GDM1 (cell line): ENCODE measurements around the gene PIAS4.
A peak's percentile ranks its signal among the peaks of the same experiment; 100 is the strongest.

Experiments used
- DNase-seq: peaks from one replicate; lab custom pipeline; 2025; lab: John Stamatoyannopoulos, UW

Gene PIAS4

GRCh38 chr19:4059891-4060620, 52.5 kb downstream of the PIAS4 start:
- no peak for DNase-seq

- DNase-seq: no peak
Observed at GRCh38 chr19:4060621-4061177, 53.2 kb downstream of the PIAS4 start.

- DNase-seq: no peak
Observed at GRCh38 chr19:4061178-4061682, 53.7 kb downstream of the PIAS4 start.

- no peak for DNase-seq
Observed at GRCh38 chr19:4061683-4062418, 54.3 kb downstream of the PIAS4 start.

- DNase-seq: no peak
Observed at GRCh38 chr19:4062419-4063368, 55.2 kb downstream of the PIAS4 start.

- no peak for DNase-seq
Observed at GRCh38 chr19:4063369-4064148, 56.0 kb downstream of the PIAS4 start.

- DNase-seq: no peak
Observed at GRCh38 chr19:4064149-4064495, 56.6 kb downstream of the PIAS4 start.

- DNase-seq: no peak
Observed at GRCh38 chr19:4064496-4065260, 57.1 kb downstream of the PIAS4 start.

- DNase-seq: peak; percentile 97
Observed at GRCh38 chr19:4065430-4066175, 58.1 kb downstream of the PIAS4 start.

- no peak for DNase-seq
Observed at GRCh38 chr19:4066176-4066606, 58.7 kb downstream of the PIAS4 start.

- peak; percentile 76 for DNase-seq
Observed at GRCh38 chr19:4066682-4067395, 59.3 kb downstream of the PIAS4 start, which contains the start of gene ZBTB7A. Gene ZBTB7A, minus strand, starts transcription at chr19:4066899. Its CDS starts 11,667 bp downstream, at chr19:4055232.

- DNase-seq: peak; percentile 40
Observed at GRCh38 chr19:4067396-4068046, 60.0 kb downstream of the PIAS4 start.

GRCh38 chr19:4068047-4068966, 60.8 kb downstream of the PIAS4 start:
- no peak for DNase-seq

GRCh38 chr19:4069331-4069959, 61.9 kb downstream of the PIAS4 start:
- no peak for DNase-seq

GRCh38 chr19:4071610-4072009, 64.1 kb downstream of the PIAS4 start:
- no peak for DNase-seq

- peak; percentile 40 for DNase-seq
Observed at GRCh38 chr19:4075373-4075772, 67.8 kb downstream of the PIAS4 start.

GRCh38 chr19:4077007-4077374, 69.5 kb downstream of the PIAS4 start:
- DNase-seq: no peak
